Measurements from ENCODE around the gene HOXB2.

The HOXB2 gene

DNA sequence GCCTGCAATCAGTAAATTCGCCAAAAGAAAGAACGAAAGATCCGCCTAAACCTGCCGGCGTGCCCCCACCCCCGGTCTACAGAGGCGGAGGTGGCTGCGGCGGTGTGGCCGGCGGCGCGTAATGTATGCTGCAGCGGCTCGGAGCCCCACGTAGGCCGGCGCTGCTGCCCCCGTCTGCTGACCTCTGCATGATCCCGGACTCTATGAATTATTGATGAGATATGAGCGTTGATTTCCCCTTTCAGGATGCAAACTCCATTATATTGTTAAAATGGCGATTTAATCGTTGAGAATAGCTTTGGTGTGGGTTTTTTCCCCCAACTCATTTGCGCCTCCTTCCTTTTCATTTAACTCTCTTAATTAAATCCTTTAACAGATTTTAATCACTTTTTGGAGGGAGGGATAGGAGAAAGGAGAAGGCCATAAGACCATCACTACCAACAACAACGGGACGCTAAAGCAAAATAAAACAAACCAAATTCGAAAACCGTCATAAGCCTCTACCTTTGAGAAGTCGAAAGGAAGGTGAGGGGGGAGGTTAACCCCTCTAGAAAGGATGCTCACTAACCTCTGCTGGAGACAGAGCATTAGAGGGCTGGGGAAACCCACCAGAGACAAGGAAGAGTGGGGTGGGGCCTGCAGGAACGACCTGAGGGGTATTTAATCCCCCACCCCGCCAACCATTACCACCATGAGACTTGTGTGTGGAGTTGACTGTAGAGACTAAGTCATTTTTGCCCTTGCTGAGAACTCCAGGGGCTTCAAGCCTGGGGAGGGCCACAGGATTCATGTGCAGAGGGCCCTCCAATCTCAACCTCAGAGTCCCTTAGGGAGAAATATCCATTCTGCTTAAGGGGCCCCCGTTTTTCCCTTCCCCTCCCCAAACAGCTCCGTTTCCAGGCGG, 41.7 kb upstream of the HOXB2 start:
- Histone ChIP-seq H3K27me3 (ENCODE audit: insufficient read depth, low read length) (0 out of 2 replicates have a peak, but pooled peaks cover under 1% of the 10 kb centered on the region), H3K36me3 (ENCODE audit: insufficient read depth, low read length) (no peaks in the 10 kb centered on the region), H4K20me1 (ENCODE audit: insufficient read depth, low read length) (no peaks in the 10 kb centered on the region), H3K4me3 (ENCODE audit: low read depth, low read length, poor library complexity, severe bottlenecking) (no peak overlapping the region), H2AFZ (ENCODE audit: low read length) (no peak overlapping the region), H3K4me1 (ENCODE audit: insufficient read depth, low read length, severe bottlenecking) (peaks cover 7% of the 10 kb centered on the region), H3K4me2 (ENCODE audit: low read length) (no peak overlapping the region), H3K9me3 (ENCODE audit: low read length) (no peaks in the 10 kb centered on the region), H3F3A (ENCODE audit: insufficient read depth, low read length) (no peaks in the 10 kb centered on the region), H3K27ac (ENCODE audit: low read depth, low read length, poor library complexity, severe bottlenecking) (no peak overlapping the region), H3K9ac (ENCODE audit: low read length) (no peak overlapping the region), H3K9me2 (ENCODE audit: low read depth, low read length) (no peaks in the 10 kb centered on the region), H3K79me2 (ENCODE audit: insufficient read depth, low read length) (no peaks in the 10 kb centered on the region)
- TF ChIP-seq CTCF (IDR thresholded peaks at IDR 0.05; ENCODE audit: low read length), result no peak
- no peak for TF ChIP-seq EZH2 (IDR thresholded peaks at IDR 0.05; ENCODE audit: borderline replicate concordance, low read length)

- Histone ChIP-seq H4K20me1 (ENCODE audit: insufficient read depth, low read length) (no peaks in the 10 kb centered on the region), H3F3A (ENCODE audit: insufficient read depth, low read length) (no peaks in the 10 kb centered on the region), H3K4me3 (ENCODE audit: low read depth, low read length, poor library complexity, severe bottlenecking) (no peak overlapping the region), H3K9me2 (ENCODE audit: low read depth, low read length) (no peaks in the 10 kb centered on the region), H2AFZ (ENCODE audit: low read length) (no peak overlapping the region), H3K4me1 (ENCODE audit: insufficient read depth, low read length, severe bottlenecking) (peaks cover 7% of the 10 kb centered on the region), H3K27ac (ENCODE audit: low read depth, low read length, poor library complexity, severe bottlenecking) (no peak overlapping the region), H3K36me3 (ENCODE audit: insufficient read depth, low read length) (no peaks in the 10 kb centered on the region), H3K79me2 (ENCODE audit: insufficient read depth, low read length) (no peaks in the 10 kb centered on the region), H3K9me3 (ENCODE audit: low read length) (no peaks in the 10 kb centered on the region), H3K27me3 (ENCODE audit: insufficient read depth, low read length) (0 out of 2 replicates have a peak, but pooled peaks cover 6% of the 10 kb centered on the region), H3K9ac (ENCODE audit: low read length) (no peak overlapping the region), H3K4me2 (ENCODE audit: low read length) (no peak overlapping the region)
- TF ChIP-seq CTCF (IDR thresholded peaks at IDR 0.05; ENCODE audit: low read length) (no peak), EZH2 (IDR thresholded peaks at IDR 0.05; ENCODE audit: borderline replicate concordance, low read length) (no peak)
These were observed 39.4 kb upstream of the HOXB2 start for GRCh38 chr17:48584223-48584741.

DNA sequence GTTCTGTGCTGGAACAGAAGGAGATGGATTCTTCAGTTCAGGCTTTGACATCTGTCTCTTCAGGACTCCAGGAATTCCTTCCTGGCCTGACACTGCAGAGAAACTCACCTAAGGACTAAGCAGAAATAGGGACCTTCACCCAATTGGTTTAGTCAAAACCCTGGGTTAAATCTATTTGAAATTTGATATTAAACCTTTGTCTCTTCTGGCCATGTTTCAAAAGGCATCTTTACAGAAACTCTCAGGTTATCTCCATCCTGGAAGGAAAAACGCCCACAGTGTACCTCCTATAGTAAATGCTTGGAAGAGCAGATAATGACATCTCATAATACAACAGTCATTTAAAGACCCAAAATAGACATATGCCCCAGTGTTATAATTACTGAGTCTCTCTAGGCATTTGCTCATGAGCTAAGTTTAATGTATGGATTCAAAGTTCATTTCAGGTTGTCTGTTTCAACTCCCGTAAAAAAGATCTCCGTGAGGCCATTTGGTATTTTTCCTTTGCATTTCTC, 38.9 kb upstream of the HOXB2 start:
- Histone ChIP-seq H3K27me3 (ENCODE audit: insufficient read depth, low read length) (0 out of 2 replicates have a peak, but pooled peaks cover 6% of the 10 kb centered on the region), H3F3A (ENCODE audit: insufficient read depth, low read length) (no peaks in the 10 kb centered on the region), H3K9me2 (ENCODE audit: low read depth, low read length) (no peaks in the 10 kb centered on the region), H3K9me3 (ENCODE audit: low read length) (no peaks in the 10 kb centered on the region), H3K4me2 (ENCODE audit: low read length) (no peak overlapping the region), H2AFZ (ENCODE audit: low read length) (no peak overlapping the region), H3K4me1 (ENCODE audit: insufficient read depth, low read length, severe bottlenecking) (peaks cover 7% of the 10 kb centered on the region), H3K27ac (ENCODE audit: low read depth, low read length, poor library complexity, severe bottlenecking) (no peak overlapping the region), H3K79me2 (ENCODE audit: insufficient read depth, low read length) (no peaks in the 10 kb centered on the region), H3K4me3 (ENCODE audit: low read depth, low read length, poor library complexity, severe bottlenecking) (no peak overlapping the region), H4K20me1 (ENCODE audit: insufficient read depth, low read length) (no peaks in the 10 kb centered on the region), H3K9ac (ENCODE audit: low read length) (no peak overlapping the region), H3K36me3 (ENCODE audit: insufficient read depth, low read length) (no peaks in the 10 kb centered on the region)
- TF ChIP-seq CTCF (IDR thresholded peaks at IDR 0.05; ENCODE audit: low read length) (no peak), EZH2 (IDR thresholded peaks at IDR 0.05; ENCODE audit: borderline replicate concordance, low read length) (no peak)
